HepG2 (cell line): ENCODE results near the gene QSER1. TPM values are rescaled to one million over a fixed set of nuclear protein-coding genes. Genes with fewer than 3 reads are reported as not detected.

Experiments
- ATAC-seq: fragments of 200-7000 bp; cut with Tn5 transposase; 3 replicates; pipeline ENCODE4 v1.9.1; 2020; ENCODE audit warnings: mild to moderate bottlenecking, moderate library complexity
- BruUV-seq: library from RNA; stranded (reverse); fragments of 400-500 nt; replicated peaks from 2 replicates; lab custom pipeline; 2021; lab: Mats Ljungman, UMichigan
- CTCF ChIA-PET: fragments of 300-600 bp; formaldehyde crosslinking; extraction: SDS; loops from one replicate; lab custom pipeline; 2021; ENCODE audit warnings: low total read pairs, inconsistent platforms, low intra/inter-chr PET ratio; lab: Yijun Ruan, JAX
- POLR2A ChIA-PET: fragments of 350-600 bp; sonication (Branson Sonifier 250); formaldehyde crosslinking; loops from one replicate; lab custom pipeline; 2020; ENCODE audit warnings: antibody characterized with exemption, inconsistent platforms; lab: Yijun Ruan, JAX
- DNase-seq: peaks from one replicate; pipeline ENCODE4 v3.0.0-alpha.2; 2015; ENCODE audit warnings: low spot score
- FAIRE-seq: peaks from 3 replicates; lab custom pipeline; 2011; peaks lifted over from hg19 to GRCh38; lab: Jason Lieb, UNC
- H2AFZ ChIP-seq: one replicate; pipeline ENCODE4 v1.6.1; 2011; ENCODE audit warnings: low read length, inconsistent platforms
- H3K27ac ChIP-seq: fragments of 300-600 bp; 3 replicates; pipeline ENCODE4 v1.8.0; 2011; ENCODE audit warnings: mixed run types, mild to moderate bottlenecking, mixed read lengths, low read length, inconsistent platforms; ENCODE audit not compliant: insufficient read depth; ENCODE audit errors: extremely low read length
- H3K27me3 ChIP-seq, 2 experiments: fragments of 200-600 bp in 1 of 2; 2 replicates in 1 of 2; 3 replicates in 1 of 2; pipeline versions ENCODE4 v1.6.0 to v1.8.0; 2011; ENCODE audit warnings: low read length in 2 of 2, mild to moderate bottlenecking in 2 of 2, moderate library complexity in 2 of 2, inconsistent platforms in 1 of 2; ENCODE audit not compliant: insufficient read depth in 2 of 2, control insufficient read depth in 1 of 2
- H3K36me3 ChIP-seq, 2 experiments: fragments of 200-600 bp in 1 of 2; replicated peaks in 1 of 2; 2 replicates in 1 of 2; 3 replicates in 1 of 2; pipeline versions ENCODE4 v1.5.1 to v1.8.0; 2011; ENCODE audit warnings: low read length in 2 of 2, inconsistent platforms in 1 of 2; ENCODE audit not compliant: insufficient read depth in 2 of 2, control insufficient read depth in 1 of 2
- H3K4me1 ChIP-seq: 2 replicates; pipeline ENCODE4 v1.5.1; 2012; ENCODE audit warnings: low read length, inconsistent platforms; ENCODE audit not compliant: insufficient read depth
- H3K4me2 ChIP-seq: 2 replicates; pipeline ENCODE4 v1.6.0; 2011; ENCODE audit warnings: low read depth, low read length, inconsistent platforms
- H3K4me3 ChIP-seq, 3 experiments: fragments of 200-600 bp in 1 of 3; sonication (generic), shearing (Covaris generic) in 1 of 3; replicated peaks in 1 of 3; 2 replicates each; pipeline ENCODE4 v1.5.1; 2011 to 2016; ENCODE audit warnings: low read length in 3 of 3, inconsistent platforms in 2 of 3, low read depth in 2 of 3, mild to moderate bottlenecking in 2 of 3, control low read depth in 1 of 3, mixed read lengths in 1 of 3; ENCODE audit not compliant: insufficient read depth in 1 of 3
- H3K79me2 ChIP-seq: one replicate; pipeline ENCODE4 v1.6.1; 2011; ENCODE audit warnings: low read length, inconsistent platforms; ENCODE audit not compliant: insufficient read depth
- H3K9ac ChIP-seq: 2 replicates; pipeline ENCODE4 v1.6.0; 2011; ENCODE audit warnings: mild to moderate bottlenecking, low read depth, low read length, inconsistent platforms; ENCODE audit not compliant: insufficient read depth
- H3K9me3 ChIP-seq: 2 replicates; pipeline ENCODE4 v1.5.1; 2012; ENCODE audit warnings: mild to moderate bottlenecking, low read length
- H4K20me1 ChIP-seq: 2 replicates; pipeline ENCODE4 v1.6.0; 2011; ENCODE audit warnings: inconsistent platforms, mild to moderate bottlenecking, low read length, moderate library complexity; ENCODE audit not compliant: insufficient read depth
- GATAD2A ChIP-seq: IDR thresholded peaks from 2 replicates; pipeline ENCODE4 v1.6.1; 2016
- HOXA3 ChIP-seq: sonication (generic); formaldehyde crosslinking; IDR thresholded peaks from 2 replicates; pipeline ENCODE4 v1.5.0; 2020; ENCODE audit warnings: missing genetic modification reagents
- NR2F2 ChIP-seq: IDR thresholded peaks from 2 replicates; pipeline ENCODE4 v1.6.1; 2012; ENCODE audit warnings: low read depth, inconsistent platforms, borderline replicate concordance
- SIN3B ChIP-seq: fragments of 150-350 bp; IDR thresholded peaks from 2 replicates; pipeline ENCODE4 v1.6.1; 2014; ENCODE audit warnings: low read length
- SIX4 ChIP-seq: sonication (generic); formaldehyde crosslinking; IDR thresholded peaks from 2 replicates; pipeline ENCODE4 v1.4.0; 2020; ENCODE audit warnings: missing genetic modification reagents
- SKI ChIP-seq: fragments of 450-650 bp; IDR thresholded peaks from one replicate; pipeline ENCODE4 v1.6.1; 2018; ENCODE audit warnings: mild to moderate bottlenecking; ENCODE audit not compliant: partially characterized antibody
- SRSF4 ChIP-seq: fragments of 200-400 bp; formaldehyde crosslinking; IDR thresholded peaks from one replicate; pipeline ENCODE4 v1.6.1; 2018; ENCODE audit warnings: mild to moderate bottlenecking, low read depth, low read length, moderate library complexity; ENCODE audit not compliant: poor library complexity, severe bottlenecking
- TBX2 ChIP-seq: sonication (generic); formaldehyde crosslinking; IDR thresholded peaks from 2 replicates; pipeline ENCODE4 v1.5.0; 2020; ENCODE audit warnings: missing genetic modification reagents, mild to moderate bottlenecking, borderline replicate concordance
- THAP11 ChIP-seq: IDR thresholded peaks from 2 replicates; pipeline ENCODE4 v1.6.1; 2016; ENCODE audit warnings: missing biosample characterization, missing genetic modification reagents
- U2AF2 ChIP-seq: fragments of 200-400 bp; formaldehyde crosslinking; IDR thresholded peaks from 2 replicates; pipeline ENCODE4 v1.6.1; 2017; ENCODE audit warnings: low read depth, mild to moderate bottlenecking, low read length
- ZBTB21 ChIP-seq: sonication (generic); formaldehyde crosslinking; IDR thresholded peaks from 2 replicates; pipeline ENCODE4 v1.4.0; 2020; ENCODE audit warnings: missing genetic modification reagents
- ZC3H13 ChIP-seq: sonication (generic); formaldehyde crosslinking; IDR thresholded peaks from 2 replicates; pipeline ENCODE4 v1.8.1; 2023; ENCODE audit warnings: mild to moderate bottlenecking, missing genetic modification reagents, moderate library complexity
- ZNF878 ChIP-seq: sonication (generic); formaldehyde crosslinking; IDR thresholded peaks from 2 replicates; pipeline ENCODE4 v1.8.1; 2023; ENCODE audit warnings: mild to moderate bottlenecking, missing genetic modification reagents, moderate library complexity
- WGBS: methylation state at CpG from one replicate; pipeline ENCODE4 v1.1.6; 2017; ENCODE audit warnings: low lambda C conversion rate; 5-methylcytosine and 5-hydroxymethylcytosine counted together
- in situ Hi-C: cut with HindIII; loops from 2 replicates; pipeline ENCODE4 v1.10.0; 2017; ENCODE audit warnings: low pct_unique_long_range_greater_than_20kb; ENCODE audit not compliant: extremely low pct_ligation_motif_present
- intact Hi-C: fragments of 100-400 bp; cut with micrococcal nuclease; formaldehyde crosslinking; loops from one replicate; pipeline ENCODE4 v1.10.0; 2022; ENCODE audit not compliant: unreplicated experiment
- polyA plus RNA-seq, 8 experiments: library from polyadenylated mRNA; depleted of rRNA in 3 of 8; stranded (reverse) in 7 of 8; unstranded in 1 of 8; fragments of >200 nt; fragmentation: Illumina TruSeq in 4 of 8; extraction: Trizol in 4 of 8; gene quantifications; 2 replicates each; pipeline versions ENCODE4 v1.2.1 to v1.2.3, GENCODE V29; 2011 to 2016; ENCODE audit warnings: low read depth in 4 of 8, missing spikeins in 1 of 8, mixed read lengths in 1 of 8; ENCODE audit not compliant: insufficient read depth in 1 of 8
- total RNA-seq, 5 experiments: library from RNA; depleted of rRNA; stranded (reverse); fragments of >200 nt; fragmentation: Illumina TruSeq; extraction: Trizol; gene quantifications; 2 replicates each; pipeline ENCODE4 v1.2.3, GENCODE V29; 2016; ENCODE audit warnings: low read depth in 1 of 5
- TF ChIP-seq, protein P1 (sequence below): sonication (generic); formaldehyde crosslinking; IDR thresholded peaks from 2 replicates; pipeline ENCODE4 v1.5.0; 2020; ENCODE audit warnings: missing genetic modification reagents, mild to moderate bottlenecking, borderline replicate concordance
- TF ChIP-seq, protein P2 (sequence below): sonication (generic); formaldehyde crosslinking; IDR thresholded peaks from 2 replicates; pipeline ENCODE4 v1.4.0; 2020; ENCODE audit warnings: missing genetic modification reagents
- TF ChIP-seq, protein P3 (sequence below): sonication (generic); formaldehyde crosslinking; IDR thresholded peaks from 2 replicates; pipeline ENCODE4 v1.4.0; 2020; ENCODE audit warnings: missing genetic modification reagents

The QSER1 gene
- total and polyA plus RNA-seq, 2 of the 13 experiments (the other 11 are each of a cell fraction or from before 2014, with no cell fraction given), result 8.9 to 17.3 TPM

DNA sequence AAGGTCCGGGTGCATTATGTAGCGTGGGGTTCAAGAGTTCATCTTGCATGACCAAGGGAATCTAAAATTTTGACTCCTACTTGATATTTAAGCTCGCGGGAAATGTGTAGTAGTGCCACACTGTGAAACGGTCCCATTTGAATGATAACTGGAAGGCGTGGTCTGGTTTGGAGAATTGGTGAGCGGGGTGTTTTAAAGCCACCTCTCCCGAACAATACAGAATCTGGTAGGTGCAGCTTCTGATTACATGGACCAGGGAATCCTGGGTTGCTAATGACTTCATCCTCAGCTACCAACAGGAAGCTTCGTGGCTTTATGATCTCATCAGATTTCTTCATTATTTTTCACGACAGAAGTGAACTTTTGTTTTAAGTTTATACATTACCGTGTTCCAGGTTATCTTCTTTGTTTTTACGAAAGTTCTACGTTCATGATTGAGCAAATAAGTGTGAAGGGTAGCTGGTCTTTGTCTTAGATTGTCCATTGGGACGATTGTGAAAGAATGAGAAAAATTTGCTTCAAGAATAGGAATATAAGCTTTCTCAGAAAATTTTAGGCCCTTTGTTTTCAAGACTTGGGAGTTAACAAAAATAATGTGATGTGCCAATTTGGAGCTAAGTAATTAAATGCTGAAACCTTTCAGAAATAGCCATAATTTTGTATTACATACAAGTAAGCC lies 1.7 kb downstream of the QSER1 start:
- no peaks in the 10 kb centered on the region for H3K9me3 ChIP-seq
- CTCF ChIA-PET, result no interaction called here
- in situ Hi-C loops, result no loop called here
- POLR2A ChIA-PET, result no interaction called here
- H3K36me3 ChIP-seq, result no peaks in the 10 kb centered on the region; a peak in 4 of 5 replicates
- BruUV-seq, result TSS peak; percentile 58
- FAIRE-seq (peak; percentile 80), DNase-seq (peak; percentile 81), ATAC-seq (peak; percentile 76)
- peak overlapping the region; percentile 65 for H3K4me2 ChIP-seq
- H4K20me1 ChIP-seq, result peaks cover 4% of the 10 kb centered on the region; the same call in 1 of the 2 replicates
- no peak overlapping the region for H2AFZ ChIP-seq
- H3K79me2 ChIP-seq, result peaks cover 59% of the 10 kb centered on the region
- H3K9ac ChIP-seq, result peak overlapping the region; percentile 94
- peak overlapping the region; percentile 88 for H3K27ac ChIP-seq
- peaks cover 24% of the 10 kb centered on the region for H3K4me1 ChIP-seq
- intact Hi-C loops, result loop anchor here (5.0 kb wide), 1 partner anchor 268 kb away; the partner anchor contains the start of gene CSTF3
- 2% methylated on average over 14 of the region's 14 CpGs for WGBS
- peak overlapping the region; percentile 73 to 98 (median 93) for H3K4me3 ChIP-seq
- peaks cover 0 to 3% of the 10 kb centered on the region in 2 experiments; a peak in 1 of 5 replicates for H3K27me3 ChIP-seq
- TF ChIP-seq, protein P1, sequence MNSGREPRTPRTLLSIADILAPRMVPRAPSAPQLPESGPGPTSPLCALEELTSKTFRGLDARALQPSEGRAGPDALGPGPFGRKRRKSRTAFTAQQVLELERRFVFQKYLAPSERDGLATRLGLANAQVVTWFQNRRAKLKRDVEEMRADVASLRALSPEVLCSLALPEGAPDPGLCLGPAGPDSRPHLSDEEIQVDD (CRISPR knock-in tag), result no peak
- TF ChIP-seq ZNF878 (CRISPR knock-in tag) (0 out of 2 replicates have a peak, but pooled peaks have one; percentile 12), SIX4 (CRISPR knock-in tag) (0 out of 2 replicates have a peak, but pooled peaks have one; percentile 28), ZC3H13 (no peak), SRSF4 (no peak), THAP11 (CRISPR knock-in tag) (0 out of 2 replicates have a peak, but pooled peaks have one; percentile 26), U2AF2 (no peak), SKI (no peak), NR2F2 (no peak), HOXA3 (CRISPR knock-in tag) (peak; percentile 67), GATAD2A (CRISPR knock-in tag) (no peak), ZBTB21 (CRISPR knock-in tag) (peak; percentile 98), SIN3B (0 out of 2 replicates have a peak, but pooled peaks have one; percentile 50), TBX2 (CRISPR knock-in tag) (no peak)
- TF ChIP-seq, protein P2, sequence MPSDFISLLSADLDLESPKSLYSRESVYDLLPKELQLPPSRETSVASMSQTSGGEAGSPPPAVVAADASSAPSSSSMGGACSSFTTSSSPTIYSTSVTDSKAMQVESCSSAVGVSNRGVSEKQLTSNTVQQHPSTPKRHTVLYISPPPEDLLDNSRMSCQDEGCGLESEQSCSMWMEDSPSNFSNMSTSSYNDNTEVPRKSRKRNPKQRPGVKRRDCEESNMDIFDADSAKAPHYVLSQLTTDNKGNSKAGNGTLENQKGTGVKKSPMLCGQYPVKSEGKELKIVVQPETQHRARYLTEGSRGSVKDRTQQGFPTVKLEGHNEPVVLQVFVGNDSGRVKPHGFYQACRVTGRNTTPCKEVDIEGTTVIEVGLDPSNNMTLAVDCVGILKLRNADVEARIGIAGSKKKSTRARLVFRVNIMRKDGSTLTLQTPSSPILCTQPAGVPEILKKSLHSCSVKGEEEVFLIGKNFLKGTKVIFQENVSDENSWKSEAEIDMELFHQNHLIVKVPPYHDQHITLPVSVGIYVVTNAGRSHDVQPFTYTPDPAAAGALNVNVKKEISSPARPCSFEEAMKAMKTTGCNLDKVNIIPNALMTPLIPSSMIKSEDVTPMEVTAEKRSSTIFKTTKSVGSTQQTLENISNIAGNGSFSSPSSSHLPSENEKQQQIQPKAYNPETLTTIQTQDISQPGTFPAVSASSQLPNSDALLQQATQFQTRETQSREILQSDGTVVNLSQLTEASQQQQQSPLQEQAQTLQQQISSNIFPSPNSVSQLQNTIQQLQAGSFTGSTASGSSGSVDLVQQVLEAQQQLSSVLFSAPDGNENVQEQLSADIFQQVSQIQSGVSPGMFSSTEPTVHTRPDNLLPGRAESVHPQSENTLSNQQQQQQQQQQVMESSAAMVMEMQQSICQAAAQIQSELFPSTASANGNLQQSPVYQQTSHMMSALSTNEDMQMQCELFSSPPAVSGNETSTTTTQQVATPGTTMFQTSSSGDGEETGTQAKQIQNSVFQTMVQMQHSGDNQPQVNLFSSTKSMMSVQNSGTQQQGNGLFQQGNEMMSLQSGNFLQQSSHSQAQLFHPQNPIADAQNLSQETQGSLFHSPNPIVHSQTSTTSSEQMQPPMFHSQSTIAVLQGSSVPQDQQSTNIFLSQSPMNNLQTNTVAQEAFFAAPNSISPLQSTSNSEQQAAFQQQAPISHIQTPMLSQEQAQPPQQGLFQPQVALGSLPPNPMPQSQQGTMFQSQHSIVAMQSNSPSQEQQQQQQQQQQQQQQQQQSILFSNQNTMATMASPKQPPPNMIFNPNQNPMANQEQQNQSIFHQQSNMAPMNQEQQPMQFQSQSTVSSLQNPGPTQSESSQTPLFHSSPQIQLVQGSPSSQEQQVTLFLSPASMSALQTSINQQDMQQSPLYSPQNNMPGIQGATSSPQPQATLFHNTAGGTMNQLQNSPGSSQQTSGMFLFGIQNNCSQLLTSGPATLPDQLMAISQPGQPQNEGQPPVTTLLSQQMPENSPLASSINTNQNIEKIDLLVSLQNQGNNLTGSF (CRISPR knock-in tag), result no peak
- TF ChIP-seq, protein P3, sequence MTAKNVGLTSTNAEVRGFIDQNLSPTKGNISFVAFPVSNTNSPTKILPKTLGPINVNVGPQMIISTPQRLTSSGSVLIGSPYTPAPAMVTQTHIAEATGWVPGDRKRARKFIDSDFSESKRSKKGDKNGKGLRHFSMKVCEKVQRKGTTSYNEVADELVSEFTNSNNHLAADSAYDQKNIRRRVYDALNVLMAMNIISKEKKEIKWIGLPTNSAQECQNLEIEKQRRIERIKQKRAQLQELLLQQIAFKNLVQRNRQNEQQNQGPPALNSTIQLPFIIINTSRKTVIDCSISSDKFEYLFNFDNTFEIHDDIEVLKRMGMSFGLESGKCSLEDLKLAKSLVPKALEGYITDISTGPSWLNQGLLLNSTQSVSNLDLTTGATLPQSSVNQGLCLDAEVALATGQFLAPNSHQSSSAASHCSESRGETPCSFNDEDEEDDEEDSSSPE (CRISPR knock-in tag), result peak; percentile 37; the same call in 1 of the 2 replicates
